Glomerular endothelial cell (primary cell): ENCODE data around the gene ADAMTSL1. TPM values are rescaled to one million over a fixed set of nuclear protein-coding genes. Genes with fewer than 3 reads are reported as not detected.

Experiments used
- DNase-seq: peaks from one replicate; pipeline ENCODE4 v3.0.0-alpha.2; 2011; ENCODE audit warnings: low read depth, low spot score; ENCODE audit errors: extremely low read depth
- total RNA-seq: library from RNA; depleted of rRNA; stranded (reverse); fragments of >200 nt; gene quantifications from 2 replicates; pipeline ENCODE4 v1.2.3, GENCODE V29; 2015

Gene ADAMTSL1
- total RNA-seq, result 17.2 and 22.0 TPM in 2 replicates

GRCh38 chr9:18473652-18474279 is at the start of gene ADAMTSL1:
ADAMTSL1 (plus strand) TSS chr9:18474153; CDS start chr9:18474233, 80 bp downstream.
- no peak for DNase-seq

- DNase-seq, result no peak
These were observed 46.3 kb upstream of the ADAMTSL1 start for GRCh38 chr9:18427691-18428090.

GRCh38 chr9:18428661-18429060 is 45.3 kb upstream of the ADAMTSL1 start:
- DNase-seq, result no peak

- DNase-seq, result no peak
These were observed 44.9 kb upstream of the ADAMTSL1 start for GRCh38 chr9:18429070-18429469.

GRCh38 chr9:18433620-18434019 is 40.3 kb upstream of the ADAMTSL1 start:
- no peak for DNase-seq

GRCh38 chr9:18437315-18438201 is 36.4 kb upstream of the ADAMTSL1 start:
- no peak for DNase-seq

GRCh38 chr9:18438300-18438925 is 35.5 kb upstream of the ADAMTSL1 start:
- DNase-seq, result no peak

GRCh38 chr9:18438951-18439350 is 35.0 kb upstream of the ADAMTSL1 start:
- DNase-seq, result no peak

GRCh38 chr9:18441261-18441660 is 32.7 kb upstream of the ADAMTSL1 start:
- no peak for DNase-seq

GRCh38 chr9:18442629-18443491 is 31.1 kb upstream of the ADAMTSL1 start:
- no peak for DNase-seq

- DNase-seq, result no peak
These were observed 26.8 kb upstream of the ADAMTSL1 start for GRCh38 chr9:18447131-18447530.

GRCh38 chr9:18447541-18447940 is 26.4 kb upstream of the ADAMTSL1 start:
- no peak for DNase-seq

GRCh38 chr9:18448101-18448500 is 25.9 kb upstream of the ADAMTSL1 start:
- no peak for DNase-seq

- DNase-seq, result no peak
These were observed 22.5 kb upstream of the ADAMTSL1 start for GRCh38 chr9:18451406-18451805.

- DNase-seq, result no peak
These were observed 21.7 kb upstream of the ADAMTSL1 start for GRCh38 chr9:18452276-18452675.

- DNase-seq, result no peak
These were observed 17.2 kb upstream of the ADAMTSL1 start for GRCh38 chr9:18456624-18457237.

- no peak for DNase-seq
These were observed 16.4 kb upstream of the ADAMTSL1 start for GRCh38 chr9:18457510-18457909.

GRCh38 chr9:18459962-18460584 is 13.9 kb upstream of the ADAMTSL1 start:
- DNase-seq, result peak; percentile 75

- no peak for DNase-seq
These were observed 12.5 kb upstream of the ADAMTSL1 start for GRCh38 chr9:18461496-18461895.

GRCh38 chr9:18463991-18464390 is 10.0 kb upstream of the ADAMTSL1 start:
- no peak for DNase-seq
